ENCODE results near the gene TAF13.

GRCh38 chr1:109078317-109078716, 2.5 kb upstream of the TAF13 start:
- TF ChIP-seq EZH2phosphoT487 (IDR thresholded peaks at IDR 0.05; ENCODE audit: insufficient read depth, low read depth), result no peak
- no peak for TF ChIP-seq EZH2 (IDR thresholded peaks at IDR 0.05; ENCODE audit: insufficient read depth, poor library complexity, severe bottlenecking)
